Measurements from ENCODE around the gene CATSPER1. TPM values are rescaled to one million over a fixed set of nuclear protein-coding genes. Genes with fewer than 3 reads are reported as not detected.

Gene CATSPER1
- total RNA-seq = 0.18 and 0.76 TPM in 2 replicates

GRCh38 chr11:66026017-66026529 is at the start of gene CATSPER1:
Gene CATSPER1, minus strand, starts transcription at chr11:66026479. Its CDS starts 100 bp downstream, at chr11:66026379.
- peaks cover 6% of the 10 kb centered on the region for H3K4me1 Mint-ChIP-seq (ENCODE audit: low read depth)
- no peaks in the 10 kb centered on the region for H3K9me3 Mint-ChIP-seq
- no peak within 1 kb of the TSS for H3K4me3 Mint-ChIP-seq
- intact Hi-C loops (cut with micrococcal nuclease) = no loop called here
- H3K27ac Mint-ChIP-seq = no peak within 1 kb of the TSS
- no peak for DNase-seq (ENCODE audit: low spot score)
- peaks cover 13% of the 10 kb centered on the region for H3K27me3 Mint-ChIP-seq (ENCODE audit: insufficient read depth)
- H3K36me3 Mint-ChIP-seq (ENCODE audit: low read depth) = no peaks in the 10 kb centered on the region

GRCh38 chr11:66075273-66075672 is 49.0 kb upstream of the CATSPER1 start:
- no peak for DNase-seq (ENCODE audit: low spot score)

GRCh38 chr11:66073669-66074068 is 47.4 kb upstream of the CATSPER1 start:
- no peak overlapping the region for H3K27ac Mint-ChIP-seq
- no peaks in the 10 kb centered on the region for H3K9me3 Mint-ChIP-seq
- no peak for DNase-seq (ENCODE audit: low spot score)
- H3K36me3 Mint-ChIP-seq (ENCODE audit: low read depth) = peaks cover 41% of the 10 kb centered on the region
- no peaks in the 10 kb centered on the region for H3K27me3 Mint-ChIP-seq (ENCODE audit: insufficient read depth)
- H3K4me1 Mint-ChIP-seq (ENCODE audit: low read depth) = peaks cover 51% of the 10 kb centered on the region
- H3K4me3 Mint-ChIP-seq = no peak overlapping the region
- intact Hi-C loops (cut with micrococcal nuclease) = loop anchor here (1.0 to 5.0 kb wide), 2 partner anchors 149 to 194 kb away; partner anchors contain the start of gene RAB1B

More at GRCh38 chr11:66075273-66075672, 49.0 kb upstream of the CATSPER1 start:
- Mint-ChIP-seq H3K4me3 (no peak overlapping the region), H3K27ac (no peak overlapping the region), H3K4me1 (ENCODE audit: low read depth) (peaks cover 57% of the 10 kb centered on the region), H3K27me3 (ENCODE audit: insufficient read depth) (no peaks in the 10 kb centered on the region), H3K36me3 (ENCODE audit: low read depth) (peaks cover 45% of the 10 kb centered on the region), H3K9me3 (no peaks in the 10 kb centered on the region)
- intact Hi-C loops (cut with micrococcal nuclease) = no loop called here

GRCh38 chr11:66072518-66072917 is 46.2 kb upstream of the CATSPER1 start:
- DNase-seq (ENCODE audit: low spot score) = no peak
- Mint-ChIP-seq H3K27me3 (ENCODE audit: insufficient read depth) (no peaks in the 10 kb centered on the region), H3K36me3 (ENCODE audit: low read depth) (peaks cover 40% of the 10 kb centered on the region), H3K9me3 (no peaks in the 10 kb centered on the region), H3K4me1 (ENCODE audit: low read depth) (peaks cover 54% of the 10 kb centered on the region), H3K27ac (peak overlapping the region; percentile 10), H3K4me3 (peak overlapping the region; percentile 95)
- intact Hi-C loops (cut with micrococcal nuclease) = loop anchor here (5.0 kb wide), 1 partner anchor 195 kb away; the partner anchor contains the start of gene RAB1B

GRCh38 chr11:66072081-66072480 is 45.8 kb upstream of the CATSPER1 start:
- Mint-ChIP-seq H3K4me3 (peak overlapping the region; percentile 95), H3K36me3 (ENCODE audit: low read depth) (peaks cover 40% of the 10 kb centered on the region), H3K27me3 (ENCODE audit: insufficient read depth) (no peaks in the 10 kb centered on the region), H3K4me1 (ENCODE audit: low read depth) (peaks cover 59% of the 10 kb centered on the region), H3K27ac (peak overlapping the region; percentile 91), H3K9me3 (no peaks in the 10 kb centered on the region)
- intact Hi-C loops (cut with micrococcal nuclease) = loop anchor here (5.0 kb wide), 1 partner anchor 195 kb away; the partner anchor contains the start of gene RAB1B
- DNase-seq (ENCODE audit: low spot score) = no peak

GRCh38 chr11:66071381-66071801 is 45.1 kb upstream of the CATSPER1 start:
- peaks cover 47% of the 10 kb centered on the region for H3K36me3 Mint-ChIP-seq (ENCODE audit: low read depth)
- H3K4me1 Mint-ChIP-seq (ENCODE audit: low read depth) = peaks cover 66% of the 10 kb centered on the region
- intact Hi-C loops (cut with micrococcal nuclease) = loop anchor here (1.0 to 5.0 kb wide), 3 partner anchors 10 to 196 kb away; partner anchors contain the start of gene RAB1B
- H3K9me3 Mint-ChIP-seq = no peaks in the 10 kb centered on the region
- no peaks in the 10 kb centered on the region for H3K27me3 Mint-ChIP-seq (ENCODE audit: insufficient read depth)
- peak overlapping the region; percentile 91 for H3K27ac Mint-ChIP-seq
- DNase-seq (ENCODE audit: low spot score) = no peak
- H3K4me3 Mint-ChIP-seq = peak overlapping the region; percentile 95

- intact Hi-C loops (cut with micrococcal nuclease) = loop anchor here (1.0 to 5.0 kb wide), 3 partner anchors 11 to 197 kb away; partner anchors contain the start of gene RAB1B
- DNase-seq (ENCODE audit: low spot score) = no peak
Measured at GRCh38 chr11:66070604-66071380, 44.5 kb upstream of the CATSPER1 start.

GRCh38 chr11:66069715-66070603 is 43.7 kb upstream of the CATSPER1 start, which contains the start of gene PACS1:
Gene PACS1, plus strand, starts transcription at chr11:66070272. Its CDS starts 215 bp downstream, at chr11:66070487.
- Mint-ChIP-seq H3K4me3 (peak within 1 kb of the TSS; percentile 95), H3K27ac (peak within 1 kb of the TSS; percentile 91), H3K27me3 (ENCODE audit: insufficient read depth) (no peaks in the 10 kb centered on the region), H3K9me3 (no peaks in the 10 kb centered on the region), H3K4me1 (ENCODE audit: low read depth) (peaks cover 70% of the 10 kb centered on the region), H3K36me3 (ENCODE audit: low read depth) (peaks cover 52% of the 10 kb centered on the region)
- intact Hi-C loops (cut with micrococcal nuclease) = loop anchor here (1.0 to 5.0 kb wide), 4 partner anchors 18 to 197 kb away; partner anchors contain the start of genes RAB1B and SF3B2
- peak; percentile 78 for DNase-seq (ENCODE audit: low spot score)

More at GRCh38 chr11:66070604-66071380, 44.5 kb upstream of the CATSPER1 start:
- Mint-ChIP-seq H3K36me3 (ENCODE audit: low read depth) (peaks cover 49% of the 10 kb centered on the region), H3K27me3 (ENCODE audit: insufficient read depth) (no peaks in the 10 kb centered on the region), H3K4me1 (ENCODE audit: low read depth) (peaks cover 70% of the 10 kb centered on the region), H3K27ac (peak overlapping the region; percentile 91), H3K4me3 (peak overlapping the region; percentile 95), H3K9me3 (no peaks in the 10 kb centered on the region)

- Mint-ChIP-seq H3K4me1 (ENCODE audit: low read depth) (peaks cover 67% of the 10 kb centered on the region), H3K27ac (peak overlapping the region; percentile 81), H3K27me3 (ENCODE audit: insufficient read depth) (no peaks in the 10 kb centered on the region), H3K36me3 (ENCODE audit: low read depth) (peaks cover 53% of the 10 kb centered on the region), H3K4me3 (peak overlapping the region; percentile 83), H3K9me3 (no peaks in the 10 kb centered on the region)
- intact Hi-C loops (cut with micrococcal nuclease) = loop anchor here (1.0 to 2.0 kb wide), 3 partner anchors 17 to 65 kb away; partner anchors contain the start of gene SF3B2
- no peak for DNase-seq (ENCODE audit: low spot score)
Measured at GRCh38 chr11:66068923-66069714, 42.8 kb upstream of the CATSPER1 start.

- peak overlapping the region; percentile 59 for H3K27ac Mint-ChIP-seq
- H3K27me3 Mint-ChIP-seq (ENCODE audit: insufficient read depth) = no peaks in the 10 kb centered on the region
- intact Hi-C loops (cut with micrococcal nuclease) = loop anchor here (1.0 to 2.0 kb wide), 2 partner anchors 59 to 66 kb away; no protein-coding TSS in a partner anchor
- peak; percentile 62 for DNase-seq (ENCODE audit: low spot score)
- H3K4me1 Mint-ChIP-seq (ENCODE audit: low read depth) = peaks cover 70% of the 10 kb centered on the region
- H3K4me3 Mint-ChIP-seq = peak overlapping the region; percentile 67
- no peaks in the 10 kb centered on the region for H3K9me3 Mint-ChIP-seq
- H3K36me3 Mint-ChIP-seq (ENCODE audit: low read depth) = peaks cover 55% of the 10 kb centered on the region
Measured at GRCh38 chr11:66068154-66068821, 42.0 kb upstream of the CATSPER1 start.

- peak overlapping the region; percentile 27 for H3K27ac Mint-ChIP-seq
- no peaks in the 10 kb centered on the region for H3K27me3 Mint-ChIP-seq (ENCODE audit: insufficient read depth)
- intact Hi-C loops (cut with micrococcal nuclease) = loop anchor here (1.0 to 2.0 kb wide), 2 partner anchors 59 to 67 kb away; no protein-coding TSS in a partner anchor
- H3K4me3 Mint-ChIP-seq = no peak overlapping the region
- H3K36me3 Mint-ChIP-seq (ENCODE audit: low read depth) = peaks cover 61% of the 10 kb centered on the region
- DNase-seq (ENCODE audit: low spot score) = no peak
- H3K9me3 Mint-ChIP-seq = no peaks in the 10 kb centered on the region
- H3K4me1 Mint-ChIP-seq (ENCODE audit: low read depth) = peaks cover 71% of the 10 kb centered on the region
Measured at GRCh38 chr11:66067640-66068039, 41.4 kb upstream of the CATSPER1 start.

Data from activated T-helper 1 cell treated with anti-CD3 and anti-CD28 coated beads, Interleukin-12 subunit alpha, Interleukin-12 subunit beta, Interleukin-2, Interleukin-4 antibody, amounts not matched to agents 30 ng/mL and 10 ng/mL and 1 ng/mL, durations not matched to agents 14 hours and 24 hours and 36 hours (primary cell).